T-helper 2 cell treated with Interferon-gamma antibody and Interleukin-4, amounts not matched to agents 5 μg/mL and 100 μg/mL, for 36 hours (primary cell): ENCODE results near the gene TTL.
"Not testable (repeated sequence)": the region's sequence is repeated elsewhere in the genome, so short reads cannot be mapped to it uniquely, and the experiment has no call there.

Experiments
- DNase-seq: peaks from one replicate; pipeline ENCODE4 v3.0.0; 2021; ENCODE audit warnings: low spot score
- H3K27ac Mint-ChIP-seq: one replicate; pipeline ENCODE4 v1.8.0; 2021; ENCODE audit warnings: mild to moderate bottlenecking, mixed read lengths
- H3K27me3 Mint-ChIP-seq: one replicate; pipeline ENCODE4 v1.8.0; 2021; ENCODE audit warnings: low read depth, mixed read lengths
- H3K36me3 Mint-ChIP-seq: one replicate; pipeline ENCODE4 v1.8.0; 2021; ENCODE audit warnings: low read depth, mixed read lengths
- H3K4me1 Mint-ChIP-seq: one replicate; pipeline ENCODE4 v1.8.0; 2021; ENCODE audit warnings: low read depth, mixed read lengths
- H3K4me3 Mint-ChIP-seq: one replicate; pipeline ENCODE4 v1.8.0; 2022; ENCODE audit warnings: mild to moderate bottlenecking, moderate library complexity, mixed read lengths
- H3K9me3 Mint-ChIP-seq: one replicate; pipeline ENCODE4 v1.8.0; 2021; ENCODE audit warnings: mixed read lengths

TTL gene

DNA sequence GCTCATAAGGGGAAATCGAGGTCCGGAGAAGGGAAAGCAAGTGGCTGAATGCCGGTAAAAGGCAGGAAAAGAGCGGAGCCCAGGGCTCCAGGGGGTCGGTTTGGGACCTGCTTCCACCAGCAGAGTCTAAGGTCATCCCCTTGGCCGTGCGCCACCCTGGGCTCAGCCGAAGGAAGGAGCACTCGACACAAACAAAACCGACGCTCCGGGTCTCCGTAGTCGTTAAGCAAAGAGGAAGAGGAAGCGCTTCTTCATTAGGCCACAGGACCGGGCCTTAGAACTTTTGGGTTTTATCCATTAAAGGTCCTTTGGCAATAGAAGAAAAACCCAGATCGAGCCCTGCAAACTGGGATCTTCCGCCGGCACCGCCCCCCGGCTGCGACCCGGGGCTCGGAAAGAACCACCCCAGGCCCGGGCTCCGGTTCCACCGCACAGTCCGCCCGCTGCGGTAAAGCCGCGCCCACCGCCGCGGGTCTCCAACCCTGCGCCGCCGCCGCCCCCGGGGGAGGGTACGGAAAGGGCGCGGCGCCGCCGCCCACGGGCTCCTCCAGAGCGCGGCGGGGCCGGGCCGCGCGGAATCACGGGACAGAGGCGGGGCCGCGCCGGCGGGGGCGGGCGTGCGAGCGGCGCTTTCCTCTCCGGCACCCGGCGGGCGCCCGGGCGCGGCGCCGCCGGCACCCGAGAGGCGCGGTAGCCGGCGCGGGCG lies at the start of gene TTL:
TSS of gene TTL (plus strand) at position 629 of the 706 bp plus-strand sequence. CDS start 189 bp downstream, outside the sequence.
- H3K4me1 Mint-ChIP-seq: peaks cover 27% of the 10 kb centered on the region
- peak within 1 kb of the TSS; percentile 94 for H3K4me3 Mint-ChIP-seq
- H3K9me3 Mint-ChIP-seq: no peaks in the 10 kb centered on the region
- peaks cover 2% of the 10 kb centered on the region for H3K27me3 Mint-ChIP-seq
- H3K36me3 Mint-ChIP-seq: peaks cover 9% of the 10 kb centered on the region
- peak within 1 kb of the TSS; percentile 96 for H3K27ac Mint-ChIP-seq
- DNase-seq: peak; percentile 88

DNA sequence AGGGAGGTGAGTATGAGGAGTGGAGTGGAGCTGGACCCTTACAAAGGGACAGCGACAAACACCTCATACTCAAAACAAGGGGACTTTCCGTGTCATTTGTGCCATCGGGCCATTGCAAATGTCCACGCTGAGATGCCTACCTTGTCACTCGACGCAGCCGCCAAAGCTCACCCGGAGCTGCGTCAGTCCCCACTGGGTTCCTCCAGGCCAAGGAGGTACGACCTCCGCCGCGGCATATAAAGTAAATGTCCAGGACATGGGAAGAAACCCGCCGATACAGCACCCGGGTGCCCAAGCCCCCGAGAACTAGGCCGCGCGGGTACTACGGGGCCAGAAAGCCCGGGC lies 49.6 kb upstream of the TTL start:
- DNase-seq, H3K9me3 Mint-ChIP-seq, H3K36me3 Mint-ChIP-seq, H3K4me1 Mint-ChIP-seq, H3K27me3 Mint-ChIP-seq: not testable (repeated sequence)
- H3K27ac Mint-ChIP-seq: peak overlapping the region; percentile 67
- H3K4me3 Mint-ChIP-seq: peak overlapping the region; percentile 85

DNA sequence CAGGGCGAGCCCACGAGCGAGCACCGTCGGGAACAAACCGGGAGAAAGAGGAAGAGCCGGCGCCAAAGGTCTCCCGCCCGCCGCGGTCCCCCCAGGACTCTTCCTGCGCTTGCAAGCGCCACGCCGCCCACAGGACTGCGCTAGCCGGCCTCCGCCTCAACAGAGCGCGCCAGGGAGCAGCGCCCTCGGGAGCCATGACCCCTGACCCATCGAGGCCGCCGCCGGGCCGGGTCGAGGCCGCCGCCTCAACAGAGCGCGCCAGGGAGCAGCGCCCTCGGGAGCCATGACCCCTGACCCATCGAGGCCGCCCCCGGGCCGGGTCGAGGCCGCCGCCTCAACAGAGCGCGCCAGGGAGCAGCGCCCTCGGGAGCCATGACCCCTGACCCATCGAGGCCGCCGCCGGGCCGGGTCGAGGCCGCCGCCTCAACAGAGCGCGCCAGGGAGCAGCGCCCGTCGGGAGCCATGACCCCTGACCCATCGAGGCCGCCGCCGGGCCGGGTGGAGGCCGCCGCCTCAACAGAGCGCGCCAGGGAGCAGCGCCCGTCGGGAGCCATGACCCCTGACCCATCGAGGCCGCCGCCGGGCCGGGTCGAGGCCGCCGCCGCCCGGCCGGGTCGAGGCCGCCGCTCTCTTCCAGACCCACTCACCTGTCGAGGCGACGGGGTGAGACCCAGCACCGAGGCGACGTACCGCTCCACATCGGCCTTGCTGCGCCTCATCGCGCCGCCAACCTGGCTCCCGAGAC lies 49.0 kb upstream of the TTL start:
- DNase-seq: peak; percentile 35
- peak overlapping the region; percentile 67 for H3K27ac Mint-ChIP-seq
- not testable (repeated sequence) for H3K36me3 Mint-ChIP-seq, H3K9me3 Mint-ChIP-seq, H3K27me3 Mint-ChIP-seq, H3K4me1 Mint-ChIP-seq
- peak overlapping the region; percentile 85 for H3K4me3 Mint-ChIP-seq

DNA sequence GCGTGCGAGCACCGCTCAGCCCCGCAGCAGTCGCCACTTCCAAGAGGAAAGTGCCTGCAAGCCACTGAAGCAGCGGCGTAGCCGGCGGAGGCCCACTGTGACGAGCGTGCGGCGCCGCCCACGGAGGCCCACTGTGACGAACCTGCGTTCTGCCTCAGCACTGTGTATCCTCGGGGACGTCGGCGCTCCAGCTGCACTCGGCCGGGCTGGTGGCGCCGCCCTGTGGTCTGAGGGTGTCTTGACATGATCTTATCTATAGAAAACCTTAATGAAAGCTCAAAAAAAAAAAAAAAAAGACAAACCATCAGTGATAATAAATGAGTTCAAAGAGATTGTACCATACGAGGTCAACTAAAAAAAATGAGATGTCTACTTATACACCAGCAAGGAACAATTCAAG lies 48.5 kb upstream of the TTL start, which contains the start of gene RGPD8:
TSS of gene RGPD8 (minus strand) at position 166 of the 400 bp plus-strand sequence. CDS start 192 bp downstream, outside the sequence.
- H3K36me3 Mint-ChIP-seq, H3K27me3 Mint-ChIP-seq, H3K9me3 Mint-ChIP-seq, H3K4me1 Mint-ChIP-seq: not testable (repeated sequence)
- Mint-ChIP-seq H3K4me3 (peak within 1 kb of the TSS; percentile 85), H3K27ac (peak within 1 kb of the TSS; percentile 71)
- peak; percentile 90 for DNase-seq

DNA sequence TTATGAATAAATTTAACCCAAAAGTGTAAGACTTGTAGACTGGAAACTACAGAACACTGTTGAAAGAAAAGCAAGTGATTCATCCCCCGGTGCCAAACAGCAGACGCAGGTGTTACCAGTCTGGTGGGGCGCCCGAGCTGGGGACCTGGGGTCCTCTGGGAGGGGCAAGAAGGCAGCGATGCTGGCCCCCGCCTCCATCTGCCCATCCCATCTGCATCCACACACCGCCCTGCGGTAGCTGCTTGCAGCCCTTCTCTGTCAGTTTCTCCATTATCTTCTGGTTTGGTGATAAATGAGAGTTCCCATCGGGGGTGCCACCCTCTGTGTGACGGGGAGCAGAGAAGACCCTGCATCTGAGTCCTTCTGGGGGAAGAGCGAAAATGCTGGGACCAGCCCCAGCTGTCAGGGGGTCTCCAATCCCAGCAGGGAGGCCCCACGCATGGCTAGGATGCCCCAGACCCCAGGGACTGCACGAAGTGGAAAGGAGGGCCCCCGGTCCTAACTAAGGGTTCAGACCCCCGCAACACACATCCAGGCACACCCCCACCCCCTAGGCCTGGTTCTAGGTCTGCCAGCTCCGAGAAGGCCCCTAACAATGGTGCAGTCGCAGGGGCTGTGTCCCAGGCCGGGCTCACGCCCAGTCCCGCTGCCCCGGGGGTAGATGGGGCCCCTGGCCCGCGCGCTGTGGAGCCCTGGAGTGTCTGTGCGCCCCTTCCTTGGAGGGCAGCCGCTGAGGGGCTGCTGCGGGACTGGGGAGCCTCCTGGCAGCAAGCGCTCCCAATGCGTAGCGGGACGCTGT lies 47.8 kb upstream of the TTL start:
- Mint-ChIP-seq H3K27ac (no peak overlapping the region), H3K4me3 (no peak overlapping the region), H3K9me3 (no peaks in the 10 kb centered on the region)

DNA sequence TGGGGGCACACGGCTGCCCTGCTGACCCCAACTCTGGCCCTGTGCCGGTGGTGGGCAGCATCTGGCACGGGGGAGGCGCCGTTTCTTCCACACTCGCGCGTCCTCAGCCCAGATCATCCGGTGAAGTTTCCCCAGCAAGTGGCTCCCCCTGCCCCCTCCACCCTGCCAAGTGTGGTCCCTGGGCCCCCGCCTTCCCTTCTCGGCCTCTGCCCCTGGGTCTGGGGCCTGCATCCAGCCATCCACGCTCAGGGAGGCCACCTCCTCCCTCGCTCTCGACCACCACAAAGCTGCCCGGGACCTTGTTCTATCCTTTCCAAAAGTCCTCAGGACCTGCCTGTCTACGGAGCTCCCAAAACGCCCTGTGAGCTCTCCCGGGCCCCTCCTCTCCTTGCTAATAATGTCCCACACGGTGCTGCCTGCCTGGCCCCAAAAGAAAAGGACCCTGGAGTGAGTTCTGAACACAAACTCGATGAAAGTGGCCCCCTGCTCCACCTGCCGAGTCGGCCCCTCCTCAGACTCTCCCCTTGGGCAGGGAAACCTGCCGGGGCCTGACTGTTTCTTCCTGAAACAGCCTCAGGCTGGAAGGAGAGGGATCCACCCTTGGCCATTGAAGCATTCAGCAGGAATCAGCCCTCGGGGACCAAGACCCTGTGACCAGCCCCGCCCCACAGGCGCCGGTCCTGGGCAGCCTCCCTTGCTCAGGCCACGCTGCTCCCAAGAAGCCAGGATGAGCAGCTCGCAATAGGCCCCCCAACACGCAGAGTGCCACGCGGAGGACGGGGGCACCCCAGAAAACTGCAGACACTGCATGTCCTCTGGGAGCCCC lies 46.9 kb upstream of the TTL start:
- H3K4me3 Mint-ChIP-seq, H3K27ac Mint-ChIP-seq, H3K9me3 Mint-ChIP-seq, H3K4me1 Mint-ChIP-seq, H3K36me3 Mint-ChIP-seq, DNase-seq, H3K27me3 Mint-ChIP-seq: not testable (repeated sequence)

More for the DNA sequence above, 47.8 kb upstream of the TTL start:
- Mint-ChIP-seq H3K27me3 (no peaks in the 10 kb centered on the region), H3K36me3 (no peaks in the 10 kb centered on the region), H3K4me1 (peaks cover 6% of the 10 kb centered on the region)
- DNase-seq: no peak

DNA sequence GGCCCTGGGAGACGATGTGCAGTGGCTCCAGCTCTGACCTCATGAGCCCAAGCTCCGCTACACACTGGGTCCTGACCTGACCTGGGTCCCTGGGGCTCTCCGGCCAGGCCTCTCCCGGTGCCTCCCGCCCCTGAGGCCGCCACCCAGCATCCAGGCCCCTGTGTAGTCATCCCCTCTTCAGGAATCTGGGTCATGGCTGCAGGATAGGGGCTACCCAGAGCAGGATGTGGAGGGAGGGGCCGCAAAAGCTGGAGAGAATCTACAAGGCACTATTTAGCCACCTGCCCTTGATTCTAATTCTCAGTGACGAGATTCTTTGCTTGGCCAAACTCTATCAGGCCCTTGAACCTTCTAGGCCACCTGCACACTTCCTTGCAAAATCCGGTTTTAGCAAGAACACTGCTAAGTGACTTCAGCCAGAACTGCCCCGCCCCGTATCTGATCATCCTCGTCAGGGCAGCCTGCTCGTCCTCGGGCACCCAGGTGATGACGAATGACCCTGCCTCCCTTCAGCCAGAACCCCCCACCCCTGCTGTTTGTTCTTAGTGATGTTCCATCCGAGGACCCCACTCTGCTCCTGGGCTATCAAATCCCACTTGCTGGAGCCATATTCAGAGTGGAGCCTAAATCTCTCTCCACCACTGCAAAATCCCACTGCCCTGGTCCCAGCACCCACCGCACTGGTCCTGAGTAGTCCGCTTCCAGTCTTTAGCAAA lies 46.1 kb upstream of the TTL start:
- not testable (repeated sequence) for H3K36me3 Mint-ChIP-seq, DNase-seq, H3K9me3 Mint-ChIP-seq, H3K27me3 Mint-ChIP-seq, H3K4me3 Mint-ChIP-seq, H3K27ac Mint-ChIP-seq, H3K4me1 Mint-ChIP-seq

DNA sequence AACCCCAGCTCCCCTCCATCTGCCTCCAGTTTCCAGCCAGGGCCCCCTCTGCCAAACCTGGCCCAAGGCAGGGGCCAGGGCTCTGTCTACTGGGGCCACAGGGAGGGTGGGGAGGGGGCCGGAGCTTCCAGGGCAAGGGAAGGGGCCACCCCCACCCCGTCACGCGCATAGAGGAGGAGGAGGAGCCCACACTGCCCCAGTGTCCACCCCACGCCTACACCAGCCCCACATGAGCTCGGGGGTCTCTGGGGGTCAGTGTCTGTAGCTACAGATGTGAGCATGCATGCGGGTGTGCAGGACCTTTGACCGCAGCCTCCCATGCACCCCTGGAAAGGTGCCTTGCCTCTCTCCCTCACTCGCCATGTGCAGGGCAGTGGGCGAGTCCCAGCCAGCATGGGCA lies 45.0 kb upstream of the TTL start:
- not testable (repeated sequence) for H3K4me3 Mint-ChIP-seq, DNase-seq, H3K36me3 Mint-ChIP-seq, H3K27me3 Mint-ChIP-seq, H3K4me1 Mint-ChIP-seq, H3K9me3 Mint-ChIP-seq, H3K27ac Mint-ChIP-seq

DNA sequence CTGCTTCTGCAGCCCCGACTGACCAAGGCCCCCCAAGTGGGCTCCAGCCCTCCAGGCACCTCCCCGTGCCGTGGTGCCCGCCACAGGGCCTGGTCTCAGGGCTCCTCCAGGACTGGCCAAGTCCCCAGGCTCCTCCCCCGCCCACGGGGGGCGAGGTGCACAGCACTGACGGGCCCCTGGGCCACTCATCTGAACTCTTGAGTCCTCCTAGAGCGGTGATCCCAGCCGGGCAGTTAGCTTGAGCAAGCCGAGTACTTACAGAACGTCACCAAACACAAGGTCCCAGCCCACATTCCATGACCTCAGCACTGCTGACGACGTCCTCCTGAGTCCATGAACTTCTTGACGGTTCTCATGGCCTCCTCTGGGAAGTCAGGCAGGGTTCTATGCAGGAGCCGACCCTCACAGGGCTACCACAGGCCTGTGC lies 44.5 kb upstream of the TTL start:
- not testable (repeated sequence) for DNase-seq, H3K4me1 Mint-ChIP-seq, H3K36me3 Mint-ChIP-seq, H3K27ac Mint-ChIP-seq, H3K4me3 Mint-ChIP-seq, H3K9me3 Mint-ChIP-seq
- H3K27me3 Mint-ChIP-seq: peaks cover 13% of the 10 kb centered on the region

DNA sequence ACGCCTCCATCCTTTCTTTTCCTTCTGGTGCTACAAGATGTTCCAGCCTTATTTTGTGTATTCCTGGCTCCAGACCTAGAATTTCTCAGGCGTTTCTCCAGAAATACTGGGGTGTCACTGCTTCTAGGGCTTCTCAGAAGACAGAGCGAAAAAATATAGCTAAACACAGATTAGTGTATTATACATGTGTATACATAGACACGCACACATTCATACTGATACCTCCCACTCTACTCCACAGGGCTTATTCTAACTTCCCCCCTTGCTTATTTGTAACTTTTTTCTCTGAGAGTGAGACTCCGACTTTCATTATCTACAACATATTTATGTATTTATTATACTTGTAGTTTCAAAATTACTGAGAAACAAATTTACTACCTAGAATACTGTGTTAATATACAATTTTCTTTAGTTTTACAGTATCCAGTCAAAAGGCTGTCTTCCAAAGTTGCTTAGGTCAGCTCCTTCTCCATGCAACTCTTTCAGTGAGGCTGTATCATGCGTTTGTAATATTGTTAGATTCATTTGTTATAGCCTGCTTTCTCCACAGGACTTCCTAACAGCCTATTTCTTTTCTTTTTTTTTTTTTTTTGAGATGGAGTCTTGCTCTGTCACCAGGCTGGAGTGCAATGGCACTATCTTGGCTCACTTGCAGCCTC lies 43.2 kb upstream of the TTL start:
- not testable (repeated sequence) for H3K9me3 Mint-ChIP-seq, H3K36me3 Mint-ChIP-seq, H3K4me3 Mint-ChIP-seq, H3K4me1 Mint-ChIP-seq, DNase-seq, H3K27ac Mint-ChIP-seq
- H3K27me3 Mint-ChIP-seq: peaks cover 21% of the 10 kb centered on the region

DNA sequence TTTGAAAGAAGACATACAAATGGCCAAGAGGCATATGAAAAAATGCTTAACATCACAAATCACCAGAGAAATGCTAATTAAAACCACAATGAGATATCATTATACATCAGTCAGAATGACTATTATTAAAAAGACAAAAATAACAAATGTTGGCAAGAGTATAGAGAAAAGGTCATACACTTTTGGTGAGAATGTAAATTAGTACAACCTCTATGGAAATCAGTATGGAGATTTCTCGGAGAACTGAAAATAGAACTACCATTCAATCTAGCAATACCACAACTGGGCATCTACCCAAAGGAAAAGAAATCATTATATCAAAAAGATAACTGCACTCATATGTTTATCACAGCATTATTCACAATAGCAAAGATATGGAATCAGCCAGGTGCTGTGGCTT lies 37.7 kb upstream of the TTL start:
- not testable (repeated sequence) for H3K9me3 Mint-ChIP-seq, H3K27ac Mint-ChIP-seq, H3K4me1 Mint-ChIP-seq, H3K4me3 Mint-ChIP-seq, H3K36me3 Mint-ChIP-seq, DNase-seq
- H3K27me3 Mint-ChIP-seq: peaks cover 32% of the 10 kb centered on the region

DNA sequence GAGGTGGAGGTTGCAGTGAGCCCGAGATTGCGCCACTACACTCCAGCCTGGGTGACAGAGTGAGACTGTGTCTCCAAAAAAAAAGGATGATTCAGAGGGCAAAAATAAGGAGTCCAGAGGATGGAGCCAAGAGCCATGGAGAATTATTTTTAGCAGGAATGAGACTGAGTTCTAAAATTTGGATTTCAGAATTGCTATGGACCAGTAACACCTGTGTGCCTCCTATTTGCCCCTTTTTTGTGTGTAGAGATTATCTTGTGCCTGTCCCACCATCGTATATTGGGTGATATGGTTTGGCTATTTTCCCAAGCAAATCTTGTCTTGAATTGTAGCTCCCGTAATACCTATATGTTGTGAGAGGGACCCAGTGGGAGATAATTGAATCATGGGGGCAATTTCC lies 32.1 kb upstream of the TTL start:
- H3K27ac Mint-ChIP-seq: no peak overlapping the region
- H3K36me3 Mint-ChIP-seq: no peaks in the 10 kb centered on the region
- H3K4me3 Mint-ChIP-seq: no peak overlapping the region
- no peaks in the 10 kb centered on the region for H3K9me3 Mint-ChIP-seq
- no peaks in the 10 kb centered on the region for H3K4me1 Mint-ChIP-seq
- peaks cover 10% of the 10 kb centered on the region for H3K27me3 Mint-ChIP-seq
- no peak for DNase-seq

DNA sequence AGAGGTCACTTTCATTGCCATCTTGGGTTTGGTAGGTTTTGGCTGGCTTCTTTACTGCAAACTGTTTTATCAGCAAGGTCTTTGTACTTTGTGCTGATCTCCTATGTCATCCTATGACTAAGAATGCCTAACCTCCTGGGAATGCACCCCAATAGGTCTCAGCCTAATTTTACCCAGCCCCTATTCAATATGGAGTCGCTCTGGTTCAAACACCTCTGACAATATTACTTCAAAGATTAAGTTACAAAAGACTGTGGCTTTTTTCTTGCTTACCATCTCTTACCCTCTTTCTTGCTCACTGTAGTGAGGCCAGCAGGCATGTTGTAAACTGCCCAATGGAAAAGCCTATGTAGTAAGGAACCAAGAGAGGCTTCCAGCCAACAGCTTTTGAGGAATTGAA lies 30.6 kb upstream of the TTL start:
- Mint-ChIP-seq H3K4me3 (no peak overlapping the region), H3K4me1 (no peaks in the 10 kb centered on the region), H3K36me3 (no peaks in the 10 kb centered on the region), H3K27ac (no peak overlapping the region), H3K9me3 (no peaks in the 10 kb centered on the region), H3K27me3 (peaks cover 4% of the 10 kb centered on the region)
- no peak for DNase-seq
